Testis (tissue), 3 donors: Measurements from ENCODE around the gene VAV2. TPM values are rescaled to one million over a fixed set of nuclear protein-coding genes. Genes with fewer than 3 reads are reported as not detected.

Experiments
- DNase-seq: peaks from one replicate; pipeline ENCODE4 v3.0.0-alpha.2; 2019
- H3K27ac ChIP-seq, 2 donors: fragments of 200-600 bp; sonication (generic); one replicate each; pipeline ENCODE4 v1.5.1; 2019
- H3K27me3 ChIP-seq: fragments of 200-600 bp; sonication (generic); one replicate; pipeline ENCODE4 v1.5.1; 2019
- H3K36me3 ChIP-seq: fragments of 200-600 bp; sonication (generic); one replicate; pipeline ENCODE4 v1.5.1; 2017; ENCODE audit warnings: low read depth; ENCODE audit errors: missing control alignments
- H3K4me1 ChIP-seq: fragments of 200-600 bp; sonication (generic); one replicate; pipeline ENCODE4 v1.5.1; 2019
- H3K4me3 ChIP-seq, 2 donors: fragments of 200-600 bp; sonication (generic); one replicate each; pipeline ENCODE4 v1.5.1; 2017 to 2019
- H3K9me3 ChIP-seq: fragments of 200-600 bp; sonication (generic); one replicate; pipeline ENCODE4 v1.5.1; 2017
- POLR2A ChIP-seq: fragments of 450-650 bp; IDR thresholded peaks from one replicate; pipeline ENCODE4 v1.6.1; 2017; ENCODE audit warnings: antibody characterized with exemption, mild to moderate bottlenecking, moderate library complexity
- WGBS, 2 donors: methylation state at CpG; one replicate each; pipeline ENCODE4 v1.1.5; 2018; 5-methylcytosine and 5-hydroxymethylcytosine counted together
- intact Hi-C: fragments of 100-400 bp; cut with DNase I; formaldehyde crosslinking; loops from one replicate; pipeline ENCODE4 v1.15.1; 2023; ENCODE audit warnings: low total_unique reads
- polyA plus RNA-seq: library from polyadenylated mRNA; stranded (reverse); fragments of 350-450 nt; fragmentation: Illumina TruSeq; extraction: RNeasy Lipid Tissue Mini Kit (QIAGEN cat#74804); gene quantifications from one replicate; pipeline ENCODE4 v1.2.3, GENCODE V29; 2014; ENCODE audit warnings: low read depth, low replicate concordance; ENCODE audit not compliant: insufficient read depth
- total RNA-seq, 2 donors: library from RNA; depleted of rRNA; stranded (reverse); fragments of >200 nt; gene quantifications; one replicate each; pipeline ENCODE4 v1.2.3, GENCODE V29; 2016
- TF ChIP-seq, protein P1 (sequence below), 3 experiments: fragments of 450-650 bp in 2 of 3; fragments of 200-600 bp in 1 of 3; sonication (generic) in 1 of 3; IDR thresholded peaks; one replicate each; pipeline ENCODE4 v1.5.1; 2016 to 2019; ENCODE audit warnings: antibody characterized with exemption in 3 of 3, mild to moderate bottlenecking in 2 of 3, moderate library complexity in 1 of 3

VAV2 gene
- total and polyA plus RNA-seq, 3 donors from 2014 or later, result 11.0 to 14.1 (median 12.2) TPM

DNA sequence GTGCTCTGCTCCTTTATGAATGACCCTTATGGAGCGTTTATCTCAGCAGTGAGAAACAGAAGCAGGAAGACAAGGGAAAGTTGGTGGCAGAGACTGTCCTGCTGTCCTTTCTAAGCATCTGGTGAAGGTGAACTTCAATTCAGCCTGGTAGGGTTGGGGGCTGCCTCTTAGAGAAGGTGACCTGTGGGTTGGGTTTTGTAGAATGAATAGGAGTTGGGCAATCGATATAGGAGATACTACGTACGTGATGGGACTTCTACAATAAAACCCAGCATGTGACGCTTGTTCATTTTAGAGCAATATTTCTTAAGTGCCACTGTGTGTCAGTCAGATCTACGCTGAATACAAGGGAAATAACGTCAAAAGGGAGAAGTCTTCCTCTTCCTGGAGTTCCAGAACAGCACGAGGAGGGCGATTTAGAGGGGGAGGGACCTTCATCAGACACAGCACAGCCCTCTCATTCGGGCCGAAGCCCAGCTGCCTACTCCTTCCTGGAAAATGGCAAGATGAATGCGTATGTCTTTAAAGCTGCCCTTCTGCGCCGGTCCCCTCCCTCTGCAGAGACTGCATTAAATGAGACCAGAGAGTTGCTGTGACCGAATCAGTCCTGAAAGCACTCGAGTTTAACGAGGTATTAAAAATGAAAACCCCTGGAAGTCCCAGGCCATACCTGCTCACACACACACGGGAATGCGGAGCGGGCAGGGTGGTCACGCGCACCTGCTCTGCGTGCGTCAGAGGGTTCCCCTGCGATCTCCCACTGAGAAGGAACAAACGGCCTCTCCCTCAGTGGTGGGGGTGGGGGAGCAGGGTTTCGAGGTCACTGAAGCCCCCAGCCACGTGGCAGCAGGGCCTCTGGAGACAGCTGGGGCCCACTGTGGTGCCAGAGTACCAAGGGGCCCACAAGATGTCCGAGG lies 168.7 kb downstream of the VAV2 start:
- Histone ChIP-seq H3K4me1 (peaks cover 4% of the 10 kb centered on the region), H3K36me3 (no peaks in the 10 kb centered on the region), H3K9me3 (no peaks in the 10 kb centered on the region), H3K27me3 (no peaks in the 10 kb centered on the region), H3K27ac (no peak overlapping the region), H3K4me3 (no peak overlapping the region)
- TF ChIP-seq, protein P1, sequence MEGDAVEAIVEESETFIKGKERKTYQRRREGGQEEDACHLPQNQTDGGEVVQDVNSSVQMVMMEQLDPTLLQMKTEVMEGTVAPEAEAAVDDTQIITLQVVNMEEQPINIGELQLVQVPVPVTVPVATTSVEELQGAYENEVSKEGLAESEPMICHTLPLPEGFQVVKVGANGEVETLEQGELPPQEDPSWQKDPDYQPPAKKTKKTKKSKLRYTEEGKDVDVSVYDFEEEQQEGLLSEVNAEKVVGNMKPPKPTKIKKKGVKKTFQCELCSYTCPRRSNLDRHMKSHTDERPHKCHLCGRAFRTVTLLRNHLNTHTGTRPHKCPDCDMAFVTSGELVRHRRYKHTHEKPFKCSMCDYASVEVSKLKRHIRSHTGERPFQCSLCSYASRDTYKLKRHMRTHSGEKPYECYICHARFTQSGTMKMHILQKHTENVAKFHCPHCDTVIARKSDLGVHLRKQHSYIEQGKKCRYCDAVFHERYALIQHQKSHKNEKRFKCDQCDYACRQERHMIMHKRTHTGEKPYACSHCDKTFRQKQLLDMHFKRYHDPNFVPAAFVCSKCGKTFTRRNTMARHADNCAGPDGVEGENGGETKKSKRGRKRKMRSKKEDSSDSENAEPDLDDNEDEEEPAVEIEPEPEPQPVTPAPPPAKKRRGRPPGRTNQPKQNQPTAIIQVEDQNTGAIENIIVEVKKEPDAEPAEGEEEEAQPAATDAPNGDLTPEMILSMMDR (IDR thresholded peaks at IDR 0.05), result no peak
- no peak for TF ChIP-seq POLR2A
- WGBS, 2 donors, result 89 to 91% methylated on average over 23 to 29 of the region's 29 CpGs
- DNase-seq, result no peak
- intact Hi-C loops, result no loop called here

DNA sequence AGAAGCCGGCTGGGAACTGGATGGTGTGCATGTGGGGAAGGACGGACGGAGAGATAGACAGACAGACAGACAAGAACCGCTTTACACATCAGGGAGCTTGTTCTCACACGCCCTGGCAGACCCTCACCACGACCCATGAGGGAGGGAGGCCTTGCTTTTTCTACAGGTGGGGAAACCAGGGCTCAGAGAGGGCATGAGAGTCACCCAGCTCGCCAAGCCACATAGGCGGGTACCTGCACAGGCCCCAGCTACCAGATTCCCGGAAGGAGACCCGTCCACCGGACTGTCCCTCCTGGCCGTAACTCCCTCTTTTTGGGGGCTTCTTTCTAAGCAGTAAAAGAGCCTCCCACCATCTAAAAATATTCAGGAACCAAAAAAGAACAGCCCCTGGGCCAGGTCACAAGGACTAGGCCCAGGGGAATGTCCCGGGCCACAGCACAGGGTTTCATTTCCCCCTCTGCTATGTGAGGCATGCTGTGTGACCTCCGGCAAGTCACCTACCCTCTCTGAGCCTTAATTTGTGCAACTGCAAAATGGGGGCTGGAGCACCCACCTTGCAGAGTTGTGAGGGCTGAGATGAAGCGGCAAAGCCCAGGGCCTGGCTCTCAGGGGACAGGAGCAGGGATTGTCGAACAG lies 169.6 kb downstream of the VAV2 start:
- no peaks in the 10 kb centered on the region for H3K9me3 ChIP-seq
- 88 to 96% methylated on average over 15 to 16 of the region's 16 CpGs for WGBS, 2 donors
- peaks cover 4% of the 10 kb centered on the region for H3K4me1 ChIP-seq
- intact Hi-C loops, result no loop called here
- DNase-seq, result no peak
- H3K4me3 ChIP-seq, result no peak overlapping the region
- no peaks in the 10 kb centered on the region for H3K27me3 ChIP-seq
- no peaks in the 10 kb centered on the region for H3K36me3 ChIP-seq
- H3K27ac ChIP-seq, result no peak overlapping the region
- TF ChIP-seq, protein P1 (IDR thresholded peaks at IDR 0.05), result no peak
- no peak for TF ChIP-seq POLR2A

- 87 to 90% methylated on average over 26 of the region's 26 CpGs for WGBS, 2 donors
- no peaks in the 10 kb centered on the region for H3K36me3 ChIP-seq
- intact Hi-C loops, result no loop called here
- H3K4me3 ChIP-seq, result no peak overlapping the region
- TF ChIP-seq, protein P1 (IDR thresholded peaks at IDR 0.05), result no peak
- TF ChIP-seq POLR2A, result no peak
- no peaks in the 10 kb centered on the region for H3K27me3 ChIP-seq
- H3K27ac ChIP-seq, result no peak overlapping the region
- H3K4me1 ChIP-seq, result peaks cover 3% of the 10 kb centered on the region
- no peak for DNase-seq
- no peaks in the 10 kb centered on the region for H3K9me3 ChIP-seq
Observed at GRCh38 chr9:133821601-133822429, 170.3 kb downstream of the VAV2 start.

DNA sequence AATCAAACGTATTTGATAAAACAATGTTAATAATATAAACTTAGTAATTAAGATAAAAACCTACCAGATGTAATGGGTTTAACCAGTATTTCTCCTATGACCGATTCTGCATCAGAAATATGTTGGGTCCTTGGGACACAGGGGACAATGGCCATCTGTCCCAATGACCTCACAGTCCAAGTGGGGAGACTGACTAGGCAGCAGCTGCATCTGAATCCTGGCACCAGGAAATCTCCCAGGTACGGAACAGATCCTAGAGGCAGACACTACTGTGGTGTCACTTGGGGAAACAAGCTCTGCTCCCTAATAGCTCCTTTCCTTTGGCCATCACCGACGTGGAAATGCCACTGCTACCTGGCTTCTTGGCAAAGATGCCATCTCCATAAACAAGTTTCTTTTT lies 172.2 kb downstream of the VAV2 start:
- Histone ChIP-seq H3K27me3 (no peaks in the 10 kb centered on the region), H3K27ac (no peak overlapping the region), H3K4me1 (no peaks in the 10 kb centered on the region), H3K36me3 (no peaks in the 10 kb centered on the region), H3K4me3 (no peak overlapping the region), H3K9me3 (no peaks in the 10 kb centered on the region)
- intact Hi-C loops, result no loop called here
- TF ChIP-seq, protein P1 (IDR thresholded peaks at IDR 0.05), result no peak
- no peak for TF ChIP-seq POLR2A
- DNase-seq, result no peak
- 94 to 95% methylated on average over 5 of the region's 5 CpGs for WGBS, 2 donors
